Stimulated activated CD8-positive, alpha-beta memory T cell treated with anti-CD3 and anti-CD28 coated beads, Interleukin-7, amount 100 ng/mL, for 4 hours (primary cell): ENCODE data around the gene GTF2F1.
A peak's percentile ranks its signal among the peaks of the same experiment; 100 is the strongest.
"Not testable (repeated sequence)": the region's sequence is repeated elsewhere in the genome, so short reads cannot be mapped to it uniquely, and the experiment has no call there.

Source experiments
- DNase-seq, 2 donors: peaks; one replicate each; pipeline ENCODE4 v3.0.0-alpha.2; 2020; ENCODE audit warnings: low read depth in 2 of 2

The GTF2F1 gene

GRCh38 chr19:6384381-6384780 is 8.6 kb downstream of the GTF2F1 start:
- no peak for DNase-seq

DNA sequence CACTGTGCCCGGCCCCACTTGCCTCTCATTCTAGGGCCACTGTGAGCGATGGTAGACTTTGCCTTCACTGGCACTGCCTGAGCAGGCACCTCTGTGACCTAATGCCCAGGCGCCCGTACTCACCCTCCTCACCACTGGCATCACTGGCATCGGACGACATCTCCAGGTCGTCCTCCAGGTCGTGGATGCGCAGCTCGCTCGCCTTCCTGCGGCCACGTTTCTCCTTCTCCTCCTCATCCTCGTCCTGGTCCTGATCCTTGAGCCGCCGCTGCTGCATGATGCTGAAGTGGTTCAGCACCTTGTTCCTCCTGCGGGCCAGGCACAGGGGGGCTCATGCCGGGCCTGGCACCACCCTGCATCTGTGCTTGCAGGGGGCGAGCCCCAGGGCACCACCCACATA is 9.8 kb downstream of the GTF2F1 start:
- no peak for DNase-seq

DNA sequence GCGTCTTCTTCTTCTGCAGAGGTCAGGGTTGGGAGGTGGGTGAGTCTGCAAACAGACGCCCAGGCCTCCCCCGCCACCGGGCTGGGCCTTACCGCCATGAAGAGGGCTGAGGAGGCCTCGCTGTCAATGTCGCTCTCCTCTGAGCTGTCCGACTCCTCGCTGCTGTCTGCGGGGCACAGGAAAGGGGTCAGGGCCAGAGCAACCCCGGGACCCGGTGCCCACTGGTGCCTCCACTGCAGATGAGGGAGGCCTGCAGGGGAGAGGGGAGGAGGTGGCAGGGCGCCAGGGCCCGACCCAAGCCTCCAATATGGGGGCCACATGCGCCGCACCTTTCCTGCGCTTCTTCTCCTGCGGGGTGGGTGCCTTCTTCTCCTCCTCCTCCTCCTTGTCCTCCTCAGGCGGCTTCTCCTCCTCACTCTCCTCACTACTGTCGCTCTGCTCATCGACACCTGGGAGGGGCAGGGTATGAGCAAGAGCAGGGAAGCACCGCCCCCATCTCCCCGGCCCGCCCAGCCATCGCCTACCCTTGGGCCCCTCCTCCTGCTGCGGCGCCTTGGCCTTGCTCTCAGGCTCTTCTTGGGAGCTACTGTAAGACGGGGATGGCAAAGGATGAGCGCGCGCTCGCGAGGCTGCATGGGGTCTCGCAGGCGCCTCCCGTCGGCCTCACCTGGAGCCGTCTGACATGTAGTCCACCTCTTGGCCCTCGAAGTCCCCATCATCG is 11.8 kb downstream of the GTF2F1 start:
- no peak for DNase-seq

- no peak for DNase-seq
These were observed 13.2 kb downstream of the GTF2F1 start for GRCh38 chr19:6379744-6380143.

DNA sequence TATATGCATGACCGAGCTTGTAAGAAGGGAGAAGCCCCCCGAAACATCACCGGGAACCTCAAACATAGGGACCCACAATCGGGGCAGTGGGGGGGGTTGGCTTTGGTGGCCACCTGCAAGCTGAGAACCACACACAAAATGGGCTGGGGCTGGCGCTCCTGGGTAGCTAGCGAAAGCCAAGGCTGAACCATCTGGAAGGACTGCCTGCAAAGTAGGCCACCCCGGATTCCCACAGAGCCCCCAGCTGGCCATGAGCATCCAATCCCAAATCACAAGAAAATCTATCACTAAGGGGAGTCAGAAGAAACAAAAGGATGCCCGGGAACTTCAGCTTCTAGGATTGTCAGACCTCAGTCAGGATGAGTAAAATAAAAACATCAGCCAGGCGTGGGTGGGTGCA is 14.5 kb downstream of the GTF2F1 start:
- DNase-seq, result no peak

GRCh38 chr19:6378041-6378440 is 14.9 kb downstream of the GTF2F1 start:
- no peak for DNase-seq

GRCh38 chr19:6376512-6377190 is 16.3 kb downstream of the GTF2F1 start:
- DNase-seq, result no peak

GRCh38 chr19:6375411-6376010 is 17.5 kb downstream of the GTF2F1 start, which contains the start of gene PSPN:
TSS of gene PSPN (minus strand) at chr19:6375933. CDS start at chr19:6375849, 84 bp downstream.
- DNase-seq, result no peak

DNA sequence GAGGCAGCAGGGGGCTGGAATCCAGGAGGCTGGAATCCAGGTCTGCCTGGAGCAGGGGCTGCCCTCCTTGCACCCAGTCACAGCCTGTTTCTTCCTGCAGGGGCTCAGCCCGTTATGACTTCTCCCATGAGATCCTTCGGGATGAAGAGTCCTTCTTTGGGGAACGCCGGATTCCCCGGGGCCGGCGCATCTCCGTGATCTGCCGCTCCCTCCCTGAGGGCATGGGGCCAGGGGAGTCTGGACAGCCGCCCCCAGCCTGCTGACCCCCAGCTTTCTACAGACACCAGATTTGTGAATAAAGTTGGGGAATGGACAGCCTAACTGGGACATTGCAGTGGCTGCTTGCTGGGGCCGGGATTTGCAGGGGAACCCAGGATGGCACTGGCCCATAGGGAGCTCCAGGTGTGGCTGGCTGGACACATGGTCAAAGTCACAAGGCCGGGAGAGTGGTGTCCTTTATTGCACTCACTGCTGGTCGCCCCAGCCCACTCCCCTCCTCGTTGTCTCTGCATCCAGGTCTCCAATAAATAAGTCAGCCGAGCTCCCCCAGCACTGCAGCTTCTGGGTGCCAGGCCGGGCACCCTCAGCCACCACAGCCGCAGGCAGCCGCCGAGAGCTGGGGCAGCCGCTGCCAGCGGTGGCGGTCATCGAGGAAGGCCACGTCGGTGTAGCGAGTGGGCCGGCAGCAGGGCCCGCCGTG is 18.1 kb downstream of the GTF2F1 start:
- no peak for DNase-seq

DNA sequence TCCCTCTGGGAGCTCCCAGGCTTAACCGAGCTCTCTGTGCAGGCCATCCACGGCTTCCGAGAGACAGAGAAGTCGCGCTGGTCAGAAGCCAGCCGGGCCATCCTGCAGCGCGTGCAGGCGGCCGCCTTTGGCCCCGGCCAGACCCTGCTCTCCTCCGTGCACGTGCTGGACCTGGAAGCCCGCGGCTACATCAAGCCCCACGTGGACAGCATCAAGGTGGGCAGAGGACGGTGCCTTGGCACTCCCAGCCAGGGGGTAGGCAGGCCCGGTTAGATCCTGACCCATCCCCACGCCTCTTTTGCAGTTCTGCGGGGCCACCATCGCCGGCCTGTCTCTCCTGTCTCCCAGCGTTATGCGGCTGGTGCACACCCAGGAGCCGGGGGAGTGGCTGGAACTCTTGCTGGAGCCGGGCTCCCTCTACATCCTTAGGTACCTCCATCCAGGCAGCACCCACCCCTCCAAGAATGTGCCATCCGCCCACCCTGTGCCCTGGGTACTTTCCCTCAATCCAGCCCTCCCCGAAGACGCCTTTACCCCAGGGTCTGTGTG is 18.7 kb downstream of the GTF2F1 start:
- no peak for DNase-seq

- no peak for DNase-seq
These were observed 19.2 kb downstream of the GTF2F1 start for GRCh38 chr19:6373813-6374108.

DNA sequence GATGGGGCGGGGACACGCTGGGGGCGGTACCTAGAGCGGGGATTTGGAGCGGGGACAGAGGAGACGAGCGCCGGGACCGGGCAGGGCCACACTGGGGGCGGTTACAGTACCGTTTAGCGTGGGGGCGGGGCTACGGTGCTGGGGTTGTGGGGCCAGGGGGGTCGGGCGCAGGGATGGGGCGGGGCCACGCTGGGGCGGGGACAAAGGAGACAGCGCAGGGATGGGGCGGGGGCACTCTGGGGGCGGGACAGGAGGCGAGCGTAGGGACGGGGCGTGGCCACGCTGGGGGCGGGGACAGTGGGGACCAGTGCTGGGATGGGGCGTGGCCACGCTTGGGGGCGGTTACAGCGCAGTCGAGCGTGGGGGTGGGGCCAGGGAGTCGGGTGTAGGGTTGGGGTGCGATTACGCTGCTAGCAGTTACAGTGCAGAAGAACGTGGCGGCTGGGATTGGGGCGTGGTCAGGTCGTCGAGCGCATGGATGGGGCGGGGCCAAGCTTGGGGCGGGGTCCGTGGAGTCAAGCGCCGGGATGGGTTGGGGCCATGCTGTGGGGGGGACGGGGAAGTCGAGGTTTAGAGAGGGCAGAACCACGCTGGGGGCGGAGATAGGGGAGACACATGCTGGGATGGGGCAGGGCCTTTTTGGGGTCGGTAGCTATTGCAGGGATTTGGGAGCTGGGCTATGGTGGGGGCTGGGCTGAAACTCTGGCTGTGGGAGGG is 19.7 kb downstream of the GTF2F1 start:
- DNase-seq, result peak; percentile 96 to 98

DNA sequence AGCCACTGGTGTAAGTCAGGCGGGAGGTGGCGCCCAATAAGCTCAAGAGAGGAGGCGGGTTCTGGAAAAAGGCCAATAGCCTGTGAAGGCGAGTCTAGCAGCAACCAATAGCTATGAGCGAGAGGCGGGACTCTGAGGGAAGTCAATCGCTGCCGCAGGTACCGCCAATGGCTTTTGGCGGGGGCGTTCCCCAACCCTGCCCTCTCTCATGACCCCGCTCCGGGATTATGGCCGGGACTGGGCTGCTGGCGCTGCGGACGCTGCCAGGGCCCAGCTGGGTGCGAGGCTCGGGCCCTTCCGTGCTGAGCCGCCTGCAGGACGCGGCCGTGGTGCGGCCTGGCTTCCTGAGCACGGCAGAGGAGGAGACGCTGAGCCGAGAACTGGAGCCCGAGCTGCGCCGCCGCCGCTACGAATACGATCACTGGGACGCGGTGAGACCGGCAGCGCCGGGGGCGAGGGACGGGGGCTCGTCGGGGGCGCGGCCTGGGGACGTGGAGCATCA is 20.3 kb downstream of the GTF2F1 start, which contains the start of gene ALKBH7:
TSS of gene ALKBH7 (plus strand) at position 201 of the 502 bp plus-strand sequence. CDS start at position 228, 27 bp downstream.
- DNase-seq, result peak; percentile 93 to 97

- no peak for DNase-seq
These were observed 28.6 kb downstream of the GTF2F1 start for GRCh38 chr19:6364353-6364752.

DNA sequence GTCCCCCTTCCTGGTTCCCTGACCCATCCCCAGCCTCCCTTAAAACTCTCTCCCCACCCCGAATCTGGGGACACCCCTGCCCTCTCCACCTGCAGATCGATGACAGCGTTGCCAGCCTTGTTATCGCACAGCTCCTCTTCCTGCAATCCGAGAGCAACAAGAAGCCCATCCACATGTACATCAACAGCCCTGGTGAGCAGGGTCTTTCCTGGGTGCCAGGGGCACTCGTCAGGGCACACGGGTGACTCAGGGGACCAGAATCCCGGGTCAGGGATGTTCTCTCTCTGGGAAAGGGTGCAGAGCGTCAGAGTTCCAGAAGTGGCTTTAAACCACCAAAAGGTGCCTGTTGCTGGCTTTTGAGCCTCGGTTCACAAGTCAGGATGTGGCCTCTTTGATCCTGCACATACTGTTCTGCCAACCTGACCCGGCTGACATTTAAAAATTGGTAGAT is 30.6 kb downstream of the GTF2F1 start:
- no peak for DNase-seq

GRCh38 chr19:6362027-6362350 is 31.0 kb downstream of the GTF2F1 start:
- DNase-seq, result no peak

- not testable (repeated sequence) for DNase-seq
These were observed 32.1 kb downstream of the GTF2F1 start for GRCh38 chr19:6360857-6361216.

GRCh38 chr19:6360445-6360844 is 32.5 kb downstream of the GTF2F1 start:
- not testable (repeated sequence) for DNase-seq

DNA sequence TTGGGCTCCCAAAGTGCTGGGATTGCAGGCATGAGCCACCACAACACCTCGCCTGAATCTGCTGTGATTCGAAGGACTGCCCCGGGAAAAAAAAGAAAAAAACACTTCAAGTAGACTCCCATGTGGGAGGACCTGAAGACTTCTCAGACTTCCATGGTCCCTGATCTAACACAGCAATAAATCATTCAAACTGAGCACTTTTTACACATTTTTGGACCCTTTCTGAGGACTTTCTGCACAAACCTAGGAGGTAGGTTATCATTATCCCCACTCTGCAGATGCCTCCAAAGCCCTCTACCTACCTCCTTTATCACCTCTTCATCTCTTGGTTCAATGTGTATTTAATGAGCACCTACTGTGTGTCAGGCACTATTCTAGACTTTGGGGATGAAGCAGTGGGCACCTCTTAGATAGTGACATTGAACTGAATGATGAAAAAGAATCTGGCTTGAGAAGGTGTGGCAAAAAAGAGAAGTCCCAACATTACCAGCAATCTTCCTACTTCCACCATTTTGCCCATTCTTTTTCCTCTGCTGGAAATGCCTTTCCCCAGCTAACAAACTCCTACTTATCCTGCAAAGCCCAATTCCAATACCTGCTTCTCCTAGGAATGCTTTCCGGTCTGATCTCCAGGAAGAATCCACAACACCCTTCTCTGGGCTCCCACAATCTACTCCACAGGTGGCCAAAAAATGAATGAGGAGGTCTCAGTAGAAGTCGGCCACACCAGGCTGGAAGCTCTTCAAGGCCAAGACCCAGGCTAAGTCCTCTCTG is 33.2 kb downstream of the GTF2F1 start:
- no peak for DNase-seq

- no peak for DNase-seq
These were observed 35.0 kb downstream of the GTF2F1 start for GRCh38 chr19:6358003-6358402.

- DNase-seq, result no peak
These were observed 35.8 kb downstream of the GTF2F1 start for GRCh38 chr19:6357174-6357573.
